NCI-H774 (cell line): ENCODE results near the gene NUB1.

Experiments
- DNase-seq: peaks from one replicate; lab custom pipeline; 2025; lab: John Stamatoyannopoulos, UW

The NUB1 gene

GRCh38 chr7:151346470-151346769, 4.8 kb downstream of the NUB1 start:
- no peak for DNase-seq

- DNase-seq = no peak
Observed at GRCh38 chr7:151347200-151347599, 5.6 kb downstream of the NUB1 start.

GRCh38 chr7:151348970-151349369, 7.4 kb downstream of the NUB1 start:
- DNase-seq = no peak

- no peak for DNase-seq
Observed at GRCh38 chr7:151349507-151349853, 7.9 kb downstream of the NUB1 start.

- DNase-seq = no peak
Observed at GRCh38 chr7:151351027-151351426, 9.4 kb downstream of the NUB1 start.

GRCh38 chr7:151351967-151352366, 10.4 kb downstream of the NUB1 start:
- no peak for DNase-seq

- no peak for DNase-seq
Observed at GRCh38 chr7:151352512-151352911, 10.9 kb downstream of the NUB1 start.

GRCh38 chr7:151361193-151361959, 19.8 kb downstream of the NUB1 start:
- DNase-seq = no peak

- DNase-seq = no peak
Observed at GRCh38 chr7:151363182-151363581, 21.6 kb downstream of the NUB1 start.

GRCh38 chr7:151366166-151366879, 24.7 kb downstream of the NUB1 start:
- no peak for DNase-seq

- DNase-seq = no peak
Observed at GRCh38 chr7:151366880-151367222, 25.2 kb downstream of the NUB1 start.

- DNase-seq = no peak
Observed at GRCh38 chr7:151367284-151367683, 25.7 kb downstream of the NUB1 start.

- DNase-seq = peak; percentile 76
Observed at GRCh38 chr7:151368136-151368571, 26.5 kb downstream of the NUB1 start.

GRCh38 chr7:151371266-151371665, 29.7 kb downstream of the NUB1 start:
- no peak for DNase-seq

- no peak for DNase-seq
Observed at GRCh38 chr7:151372612-151373265, 31.1 kb downstream of the NUB1 start.

- DNase-seq = no peak
Observed at GRCh38 chr7:151373599-151373998, 32.0 kb downstream of the NUB1 start.

GRCh38 chr7:151374139-151374538, 32.5 kb downstream of the NUB1 start:
- DNase-seq = no peak

GRCh38 chr7:151374726-151375125, 33.1 kb downstream of the NUB1 start:
- DNase-seq = no peak

GRCh38 chr7:151375530-151376217, 34.1 kb downstream of the NUB1 start:
- no peak for DNase-seq

- DNase-seq = no peak
Observed at GRCh38 chr7:151376218-151376902, 34.7 kb downstream of the NUB1 start.

- DNase-seq = no peak
Observed at GRCh38 chr7:151377406-151377805, 35.8 kb downstream of the NUB1 start.

- DNase-seq = no peak
Observed at GRCh38 chr7:151378011-151378410, 36.4 kb downstream of the NUB1 start.
